ENCODE results near the gene KRT3.

Gene KRT3

DNA sequence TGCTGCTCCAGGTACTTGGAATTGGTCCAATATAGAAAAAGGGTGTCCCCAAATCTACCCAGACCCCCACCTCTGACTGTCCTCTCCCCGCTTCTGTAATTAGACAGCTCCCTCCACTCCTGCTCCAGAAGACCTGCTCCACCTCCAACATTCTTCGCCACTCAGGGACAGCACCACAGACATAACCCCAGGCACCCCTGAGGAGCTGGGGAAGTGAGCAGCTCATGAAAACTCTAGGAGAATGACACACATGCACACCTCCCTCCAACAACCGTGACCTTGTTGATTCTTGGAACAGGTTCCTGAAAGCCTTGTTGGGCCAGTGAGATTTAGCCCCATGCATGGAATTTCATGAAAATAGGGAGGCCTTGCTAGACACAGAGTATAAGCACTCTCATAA lies 9.8 kb upstream of the KRT3 start:
- POLR2A ChIA-PET = no interaction called here
- no peak for DNase-seq (ENCODE audit: extremely low spot score)
- TF ChIP-seq, protein P1, sequence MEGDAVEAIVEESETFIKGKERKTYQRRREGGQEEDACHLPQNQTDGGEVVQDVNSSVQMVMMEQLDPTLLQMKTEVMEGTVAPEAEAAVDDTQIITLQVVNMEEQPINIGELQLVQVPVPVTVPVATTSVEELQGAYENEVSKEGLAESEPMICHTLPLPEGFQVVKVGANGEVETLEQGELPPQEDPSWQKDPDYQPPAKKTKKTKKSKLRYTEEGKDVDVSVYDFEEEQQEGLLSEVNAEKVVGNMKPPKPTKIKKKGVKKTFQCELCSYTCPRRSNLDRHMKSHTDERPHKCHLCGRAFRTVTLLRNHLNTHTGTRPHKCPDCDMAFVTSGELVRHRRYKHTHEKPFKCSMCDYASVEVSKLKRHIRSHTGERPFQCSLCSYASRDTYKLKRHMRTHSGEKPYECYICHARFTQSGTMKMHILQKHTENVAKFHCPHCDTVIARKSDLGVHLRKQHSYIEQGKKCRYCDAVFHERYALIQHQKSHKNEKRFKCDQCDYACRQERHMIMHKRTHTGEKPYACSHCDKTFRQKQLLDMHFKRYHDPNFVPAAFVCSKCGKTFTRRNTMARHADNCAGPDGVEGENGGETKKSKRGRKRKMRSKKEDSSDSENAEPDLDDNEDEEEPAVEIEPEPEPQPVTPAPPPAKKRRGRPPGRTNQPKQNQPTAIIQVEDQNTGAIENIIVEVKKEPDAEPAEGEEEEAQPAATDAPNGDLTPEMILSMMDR (IDR thresholded peaks at IDR 0.05; ENCODE audit: control extremely low read depth, extremely low read depth, low read depth, missing control alignments) = no peak
- CTCF ChIA-PET = no interaction called here

GRCh38 chr12:52805000-52805399 lies 9.1 kb upstream of the KRT3 start:
- TF ChIP-seq, protein P1 (IDR thresholded peaks at IDR 0.05; ENCODE audit: control extremely low read depth, extremely low read depth, low read depth, missing control alignments) = no peak
- no peak for DNase-seq (ENCODE audit: extremely low spot score)
- POLR2A ChIA-PET = no interaction called here
- CTCF ChIA-PET = no interaction called here

- DNase-seq (ENCODE audit: extremely low spot score) = no peak
- TF ChIP-seq, protein P1 (IDR thresholded peaks at IDR 0.05; ENCODE audit: control extremely low read depth, extremely low read depth, low read depth, missing control alignments) = no peak
- ChIA-PET CTCF (no interaction called here), POLR2A (no interaction called here)
Observed at GRCh38 chr12:52802442-52802841, 6.5 kb upstream of the KRT3 start.

DNA sequence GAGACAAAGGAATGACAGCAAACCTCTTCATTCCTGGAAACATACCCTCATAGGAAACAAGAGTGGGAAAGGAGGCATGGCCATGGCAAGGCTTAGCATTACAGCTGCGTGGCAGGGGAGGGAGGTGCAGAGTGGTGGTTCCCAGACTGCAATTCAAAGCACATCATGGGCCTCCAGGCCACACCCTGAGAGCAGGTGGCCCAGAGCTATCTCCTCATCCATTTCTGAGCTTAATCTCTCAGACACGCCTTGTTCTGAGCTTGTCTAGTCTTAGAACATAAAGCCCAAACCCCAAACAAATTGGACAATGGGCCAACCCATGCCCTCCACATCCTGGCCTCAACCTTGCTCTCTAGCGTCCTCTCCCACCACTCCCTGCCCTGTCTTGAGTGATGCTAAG lies 5.9 kb upstream of the KRT3 start:
- POLR2A ChIA-PET = no interaction called here
- no peak for DNase-seq (ENCODE audit: extremely low spot score)
- TF ChIP-seq, protein P1 (IDR thresholded peaks at IDR 0.05; ENCODE audit: control extremely low read depth, extremely low read depth, low read depth, missing control alignments) = no peak
- CTCF ChIA-PET = no interaction called here

- TF ChIP-seq, protein P1 (IDR thresholded peaks at IDR 0.05; ENCODE audit: control extremely low read depth, extremely low read depth, low read depth, missing control alignments) = no peak
- no peak for DNase-seq (ENCODE audit: extremely low spot score)
- ChIA-PET CTCF (no interaction called here), POLR2A (no interaction called here)
Observed at GRCh38 chr12:52800259-52800917, 4.5 kb upstream of the KRT3 start.

DNA sequence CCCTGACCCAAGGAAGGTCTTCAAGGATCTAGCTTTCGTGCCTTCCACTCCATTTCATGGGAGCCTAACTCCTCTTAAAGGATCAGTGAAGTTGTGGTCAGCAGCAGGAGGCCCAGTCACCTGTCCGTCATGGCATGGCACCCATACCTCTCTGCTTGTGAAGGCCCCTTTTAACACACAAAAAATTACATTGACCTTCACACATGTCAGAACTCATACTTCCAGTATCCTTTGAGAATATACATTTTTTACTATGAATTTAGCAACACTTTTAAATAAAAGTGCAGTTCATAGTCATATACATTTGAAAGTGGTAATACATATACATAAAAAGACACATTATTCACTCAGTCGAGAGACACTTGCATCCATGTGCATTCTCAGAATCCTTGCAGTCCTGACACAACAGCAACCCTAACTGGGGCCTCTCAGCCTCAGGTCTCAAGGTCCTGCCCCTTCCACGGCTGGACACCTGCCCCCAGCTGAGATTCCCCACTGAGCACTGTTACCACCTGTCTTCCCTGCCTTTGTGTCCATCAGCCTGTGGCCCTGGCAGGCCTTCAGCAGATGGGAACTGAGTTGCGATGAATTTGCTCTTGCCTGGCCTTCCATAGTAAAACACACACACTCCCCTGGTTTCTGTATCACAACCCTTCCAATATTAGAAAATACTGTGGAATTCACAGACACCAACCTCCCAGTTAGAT lies 3.7 kb upstream of the KRT3 start:
- ChIA-PET POLR2A (no interaction called here), CTCF (no interaction called here)
- no peak for DNase-seq (ENCODE audit: extremely low spot score)
- TF ChIP-seq, protein P1 (IDR thresholded peaks at IDR 0.05; ENCODE audit: control extremely low read depth, extremely low read depth, low read depth, missing control alignments) = no peak
